Pons (tissue), 1 donor: ENCODE measurements around the gene SDE2.
"Not testable (repeated sequence)": the region's sequence is repeated elsewhere in the genome, so short reads cannot be mapped to it uniquely, and the experiment has no call there.

Source experiments
- DNase-seq: peaks from one replicate; pipeline ENCODE4 v3.0.0-alpha.2; 2016; ENCODE audit warnings: low spot score

SDE2 gene

DNA sequence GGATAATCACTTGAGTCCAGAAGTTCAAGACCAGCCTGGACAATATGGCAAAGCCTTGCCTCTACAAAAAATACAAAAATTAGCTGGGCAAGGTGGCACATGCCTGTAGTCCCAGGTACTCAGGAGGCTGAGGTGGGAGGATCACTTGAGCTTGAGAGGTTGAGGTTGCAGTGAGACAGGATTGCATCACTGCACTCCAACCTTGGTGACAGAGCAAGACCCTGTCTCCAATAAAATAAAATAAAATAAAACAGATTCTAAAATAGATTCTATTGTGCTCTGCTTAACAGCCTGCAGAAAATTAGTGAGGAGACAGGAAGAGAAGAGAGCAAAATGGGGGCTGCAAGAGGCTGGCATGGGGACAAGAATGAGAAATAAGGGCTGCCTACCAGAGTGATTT lies 7.5 kb upstream of the SDE2 start:
- no peak for DNase-seq

DNA sequence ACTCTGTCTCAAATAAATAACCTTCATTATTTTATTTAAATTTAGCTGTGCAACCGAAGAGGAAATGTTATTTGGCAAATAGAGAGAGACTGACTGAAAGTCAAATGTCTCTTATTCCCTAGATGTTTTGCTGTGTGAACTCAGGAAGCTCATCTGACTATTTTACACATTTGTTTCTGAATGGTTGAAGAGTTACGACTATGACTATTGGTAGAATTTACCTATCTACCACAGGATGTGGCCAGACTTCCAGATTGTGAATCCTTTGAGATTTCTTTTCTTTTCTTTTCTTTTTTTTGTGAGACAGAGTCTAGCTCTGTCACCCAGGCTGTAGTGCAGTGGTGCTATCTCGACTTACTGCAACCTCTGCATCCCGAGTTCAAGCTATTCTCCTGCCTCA lies 5.3 kb upstream of the SDE2 start:
- no peak for DNase-seq

DNA sequence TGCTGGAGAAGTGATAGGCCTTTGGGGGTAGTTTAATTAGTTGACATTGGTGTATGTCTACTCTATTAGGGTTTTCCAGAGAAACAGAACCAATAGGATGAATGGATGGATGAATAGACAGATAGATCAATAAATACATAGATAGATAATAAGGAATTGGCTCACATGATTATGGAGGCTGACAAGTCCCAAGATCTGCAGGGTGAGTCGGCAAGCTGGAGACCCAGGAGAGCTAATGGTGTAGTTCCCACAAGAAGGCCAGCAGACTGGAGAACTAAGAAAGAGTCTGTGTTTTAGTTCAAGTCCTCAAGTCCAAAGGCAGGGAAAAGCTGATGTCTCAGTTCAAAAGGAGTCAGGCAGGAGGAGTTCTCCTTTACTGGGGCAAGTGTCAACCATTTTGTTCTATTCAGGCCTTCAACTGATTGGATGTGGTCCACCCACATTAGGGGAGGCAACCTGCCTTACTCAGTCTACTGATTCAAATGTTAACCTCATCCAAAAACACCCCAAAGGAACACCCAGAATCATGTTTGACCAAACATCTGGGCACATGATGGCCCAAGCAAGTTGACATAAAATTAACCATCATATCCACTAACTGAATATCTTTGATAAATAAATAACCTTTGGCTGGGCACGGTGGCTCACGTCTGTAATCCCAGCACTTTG lies 4.5 kb upstream of the SDE2 start:
- no peak for DNase-seq

DNA sequence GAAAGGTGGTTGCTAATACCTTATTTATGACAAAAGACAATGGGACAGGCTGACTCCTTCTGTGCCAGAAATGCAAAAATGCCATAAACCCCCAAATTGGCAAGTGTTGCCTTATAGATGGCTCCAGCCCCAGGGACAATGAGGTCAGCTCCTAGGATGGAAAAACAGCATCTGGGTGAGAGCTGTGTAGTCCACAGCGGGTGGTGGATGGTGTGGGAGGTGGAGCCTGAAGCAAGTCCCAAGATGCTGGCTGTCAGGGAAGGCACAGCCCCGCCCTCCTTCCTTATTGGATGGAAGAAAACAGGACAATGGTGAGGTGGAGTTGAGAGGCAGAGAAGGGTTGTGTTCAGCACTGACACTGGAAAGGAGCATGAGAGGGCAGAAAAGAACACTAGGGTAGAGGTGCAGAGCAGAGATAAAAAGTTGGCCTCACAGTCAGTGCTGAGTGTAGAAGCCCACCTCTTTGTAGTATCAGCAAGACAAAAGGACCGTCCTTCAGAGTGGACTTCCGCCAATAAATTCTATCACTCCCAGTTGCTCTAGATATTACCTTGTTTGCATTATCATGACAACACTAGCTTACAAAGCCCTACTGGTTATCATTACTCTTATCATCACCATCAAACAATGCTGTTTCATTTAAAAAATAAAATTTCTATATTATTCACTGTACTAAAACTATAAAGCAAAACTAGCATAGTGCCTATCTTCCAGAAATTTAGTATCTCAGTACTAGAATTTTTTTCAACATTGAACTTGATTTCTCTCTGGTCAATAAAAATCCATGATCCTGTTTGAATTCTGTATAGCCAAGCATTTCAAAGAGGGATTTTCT lies 3.7 kb upstream of the SDE2 start:
- peak; percentile 40 for DNase-seq

DNA sequence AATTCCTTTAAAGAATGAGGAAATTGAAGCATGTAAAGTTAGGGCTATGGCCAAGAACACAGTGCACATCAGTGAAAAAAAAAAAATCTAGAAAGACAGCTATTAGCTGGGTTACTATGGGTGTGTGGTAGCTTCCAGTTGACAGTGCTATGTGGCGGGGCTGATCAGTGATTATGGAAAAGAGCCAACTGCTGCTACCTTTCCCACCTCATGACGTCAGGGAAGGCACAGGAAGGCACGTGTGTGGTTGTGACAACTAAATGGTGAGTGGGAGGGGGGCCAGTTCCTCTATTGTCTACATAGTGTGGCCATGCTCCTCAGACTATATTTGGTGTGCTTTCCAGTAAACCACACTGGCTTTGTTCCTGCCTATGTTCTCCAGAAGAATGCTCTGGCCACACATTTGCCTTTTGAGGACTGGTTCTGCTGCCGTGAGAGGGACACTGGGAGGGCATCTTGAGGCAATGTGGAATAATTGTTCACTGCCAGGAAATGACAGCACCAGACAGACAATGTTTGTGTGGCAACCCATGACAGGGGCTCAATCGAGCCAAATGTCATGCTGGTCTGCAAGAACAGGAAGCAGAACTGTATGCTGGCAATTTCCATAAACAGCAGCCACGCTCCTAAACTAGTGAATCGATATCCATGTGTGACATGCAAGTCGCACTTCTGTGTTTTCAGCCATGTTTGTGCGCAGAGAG lies 3.0 kb upstream of the SDE2 start:
- peak; percentile 82 for DNase-seq

DNA sequence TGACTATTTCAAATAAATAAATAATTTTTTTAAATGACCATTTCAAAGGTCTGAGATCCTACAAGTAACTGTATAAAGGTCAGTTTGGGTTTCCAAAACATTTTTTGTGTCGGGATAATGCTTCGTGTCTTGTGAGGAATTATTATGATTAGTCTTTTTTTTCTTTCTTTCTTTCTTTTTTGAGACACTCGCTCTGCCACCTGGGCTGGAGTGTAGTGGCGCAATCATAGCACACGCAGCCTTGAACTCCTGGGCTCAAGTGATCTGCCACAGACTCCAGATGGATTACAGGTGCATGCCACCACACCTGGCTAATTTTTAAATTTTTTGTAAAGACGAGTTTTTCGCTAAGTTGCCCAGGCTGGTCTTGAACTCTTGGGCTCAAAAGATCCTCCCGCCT lies 1.9 kb upstream of the SDE2 start:
- no peak for DNase-seq

DNA sequence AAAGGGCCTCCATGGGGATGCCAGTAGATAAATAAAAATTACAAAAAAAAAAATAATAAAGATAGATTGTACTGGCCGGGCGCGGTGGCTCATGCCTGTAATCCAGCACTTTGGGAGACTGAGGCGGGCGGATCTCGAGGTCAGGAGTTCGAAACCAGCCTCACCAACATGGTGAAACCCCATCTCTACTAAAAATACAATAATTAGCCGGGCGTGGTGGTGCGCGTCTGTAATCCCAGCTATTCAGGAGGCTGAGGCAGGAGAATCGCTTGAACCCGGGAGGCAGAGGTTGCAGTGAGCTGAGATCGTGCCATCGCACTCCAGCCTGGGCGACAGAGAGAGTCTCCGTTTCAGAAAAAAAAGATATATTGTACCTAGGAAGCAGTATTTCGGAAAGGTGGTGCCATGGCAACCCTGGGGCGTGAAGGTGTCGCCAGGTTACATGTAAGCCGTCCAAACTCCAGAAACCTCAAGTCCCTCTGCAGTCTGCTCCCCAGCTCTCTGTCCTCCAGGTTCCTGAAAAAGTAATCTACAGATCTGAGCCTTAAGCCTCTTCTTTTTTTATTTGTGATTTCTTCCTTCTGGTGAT lies 1.4 kb upstream of the SDE2 start:
- DNase-seq: not testable (repeated sequence)

DNA sequence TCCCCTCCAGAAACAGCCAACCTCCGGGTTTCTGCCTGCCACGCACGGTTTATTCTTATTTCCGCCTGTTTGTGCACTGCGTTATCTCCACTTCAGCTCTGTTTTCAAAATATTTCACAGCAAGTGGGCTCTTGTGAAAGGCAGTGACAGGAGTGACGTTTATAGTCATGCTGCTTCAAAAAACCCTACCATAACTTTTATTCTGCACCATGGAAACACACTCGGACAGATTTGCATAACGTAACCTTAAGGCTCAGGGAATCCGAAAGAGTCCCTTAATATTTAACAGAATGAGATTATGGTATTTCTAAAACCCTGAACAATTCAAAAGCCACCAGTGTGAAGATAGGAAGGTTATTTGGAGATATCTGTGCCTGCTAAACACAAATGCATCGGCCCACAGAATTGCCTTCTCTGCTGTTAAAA lies 782 bp upstream of the SDE2 start:
- DNase-seq: peak; percentile 50

DNA sequence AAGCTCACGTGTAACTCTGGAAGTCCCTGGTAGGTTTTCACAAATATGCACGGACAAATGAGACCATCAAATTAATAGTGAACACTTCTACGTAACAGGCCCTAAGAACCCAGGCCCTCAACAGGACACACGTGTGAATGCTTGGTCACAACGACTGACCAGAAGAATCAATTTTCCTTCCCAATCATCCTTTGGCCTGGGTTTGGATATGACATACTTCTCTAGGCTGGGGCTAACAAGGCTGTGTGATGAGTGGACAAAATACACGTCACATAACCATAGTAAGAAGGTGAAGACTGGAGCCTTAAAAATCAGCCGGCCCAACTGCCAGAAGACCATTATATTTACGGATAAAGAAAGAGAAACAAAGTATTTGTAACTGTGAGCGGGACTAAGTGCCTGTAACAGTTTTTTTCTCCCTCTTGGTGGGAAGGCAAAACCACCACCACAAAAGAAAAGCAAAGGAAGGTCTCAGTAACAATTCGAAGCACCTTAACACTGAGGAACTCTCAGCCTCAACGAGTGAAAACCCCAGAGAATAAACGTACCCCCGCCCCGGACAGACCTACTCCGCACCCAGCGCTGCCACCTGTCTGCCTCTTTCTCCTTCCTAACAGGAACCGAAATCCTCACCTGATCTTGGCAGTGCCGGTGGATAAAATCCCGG lies 450 bp downstream of the SDE2 start:
- peak; percentile 37 for DNase-seq

DNA sequence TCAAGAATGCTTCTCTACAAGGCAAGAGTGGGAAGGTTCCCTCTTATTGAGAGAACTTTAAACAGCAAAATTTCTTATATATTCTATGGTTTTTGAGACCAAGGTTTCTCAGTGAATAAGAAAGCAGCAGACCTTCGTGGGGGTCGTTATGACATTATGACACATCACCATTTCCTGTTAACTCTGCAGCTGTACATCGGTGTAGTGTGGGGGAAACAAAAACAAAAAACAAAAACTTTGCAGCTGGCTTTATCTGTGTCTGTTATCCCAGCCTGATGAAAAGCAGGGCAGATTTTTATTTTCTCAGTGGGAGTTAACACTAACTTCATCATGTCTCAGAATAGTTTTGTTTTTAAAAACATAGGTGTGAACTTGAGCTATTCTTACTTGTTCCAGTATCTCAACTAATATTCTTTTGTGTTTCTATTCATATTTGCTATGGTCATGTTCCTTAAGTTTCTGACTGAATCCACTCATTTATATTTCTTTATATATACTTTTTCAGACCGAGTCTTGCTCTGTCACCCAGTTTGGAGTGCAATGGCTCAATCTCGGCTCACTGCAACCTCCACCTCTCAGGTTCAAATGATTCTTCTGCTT lies 2.1 kb downstream of the SDE2 start:
- DNase-seq: no peak

DNA sequence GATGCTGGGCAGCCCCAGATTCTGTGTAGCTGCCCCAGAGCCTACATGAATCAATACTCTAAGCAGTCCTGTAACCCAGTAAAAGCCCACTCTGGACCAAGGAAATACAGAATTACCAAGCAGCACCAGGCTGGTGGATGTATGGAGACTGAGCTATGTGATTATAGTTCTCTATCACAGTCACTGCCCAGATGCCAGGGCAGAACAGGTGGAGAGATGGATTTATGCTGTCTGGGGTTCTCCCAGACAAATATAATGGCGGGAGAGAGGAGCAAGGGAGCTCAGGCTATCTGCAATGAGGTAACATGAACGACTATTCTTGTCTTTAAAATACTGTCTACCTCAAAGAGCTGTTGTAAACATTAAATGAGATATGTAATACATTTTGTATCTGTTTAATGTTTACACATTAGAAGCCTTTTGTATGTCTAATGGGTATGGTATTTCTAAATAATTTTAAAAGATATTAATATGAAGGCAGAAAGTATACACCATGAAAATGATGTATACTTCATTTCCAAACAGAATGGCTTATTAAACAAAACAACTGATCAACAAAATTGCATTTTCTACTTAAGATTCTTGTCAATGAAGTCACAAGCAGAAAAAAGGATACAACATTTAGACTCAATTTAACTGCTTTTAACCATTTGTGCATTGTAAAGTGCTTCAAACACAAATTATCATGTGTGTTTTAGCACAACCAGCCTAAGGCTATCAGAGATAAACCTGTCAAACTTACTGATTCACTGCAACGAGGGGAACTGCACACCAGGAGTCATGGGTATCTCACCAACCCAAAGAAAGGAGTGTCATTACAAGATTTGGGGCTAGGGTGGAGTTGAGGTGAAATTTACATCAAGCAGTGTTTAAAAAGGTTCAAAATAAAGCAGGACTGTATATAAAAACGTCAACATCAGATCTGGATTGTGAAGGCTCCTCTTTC lies 3.0 kb downstream of the SDE2 start:
- DNase-seq: no peak

DNA sequence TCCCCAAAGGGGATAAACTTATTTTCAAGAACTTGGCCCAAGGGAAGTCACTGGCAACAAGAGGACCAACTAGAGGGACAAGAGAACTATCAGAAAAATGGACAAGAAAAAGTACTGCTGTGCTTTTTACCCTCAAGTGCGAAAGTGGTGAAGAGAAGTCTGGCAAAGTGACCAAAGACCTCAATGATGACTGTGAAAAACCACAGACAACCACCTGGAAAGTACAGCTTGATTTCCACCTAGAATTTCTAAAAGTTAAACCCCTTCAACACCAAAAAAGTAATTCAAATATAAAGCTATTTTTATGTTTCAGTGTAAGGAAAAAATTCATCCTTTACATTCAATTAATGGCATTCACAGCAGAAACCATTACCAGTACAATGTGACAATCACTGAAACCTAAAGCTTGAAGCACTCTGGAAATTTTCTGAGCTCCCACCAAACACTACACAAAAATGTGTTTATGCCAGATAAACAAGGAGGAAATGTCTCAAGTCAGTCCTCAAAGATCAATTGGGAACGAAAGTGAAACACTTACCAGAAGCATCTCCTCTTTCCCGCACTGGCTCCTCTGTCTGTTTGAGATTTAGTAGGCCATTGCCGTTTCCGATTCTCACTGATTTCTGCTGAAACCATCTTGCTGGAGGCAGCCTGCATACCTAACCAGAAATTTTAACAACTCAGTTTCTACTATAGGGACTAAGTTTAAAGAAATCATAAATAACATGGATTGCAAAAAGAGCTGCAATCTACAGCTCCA lies 8.3 kb downstream of the SDE2 start:
- no peak for DNase-seq

DNA sequence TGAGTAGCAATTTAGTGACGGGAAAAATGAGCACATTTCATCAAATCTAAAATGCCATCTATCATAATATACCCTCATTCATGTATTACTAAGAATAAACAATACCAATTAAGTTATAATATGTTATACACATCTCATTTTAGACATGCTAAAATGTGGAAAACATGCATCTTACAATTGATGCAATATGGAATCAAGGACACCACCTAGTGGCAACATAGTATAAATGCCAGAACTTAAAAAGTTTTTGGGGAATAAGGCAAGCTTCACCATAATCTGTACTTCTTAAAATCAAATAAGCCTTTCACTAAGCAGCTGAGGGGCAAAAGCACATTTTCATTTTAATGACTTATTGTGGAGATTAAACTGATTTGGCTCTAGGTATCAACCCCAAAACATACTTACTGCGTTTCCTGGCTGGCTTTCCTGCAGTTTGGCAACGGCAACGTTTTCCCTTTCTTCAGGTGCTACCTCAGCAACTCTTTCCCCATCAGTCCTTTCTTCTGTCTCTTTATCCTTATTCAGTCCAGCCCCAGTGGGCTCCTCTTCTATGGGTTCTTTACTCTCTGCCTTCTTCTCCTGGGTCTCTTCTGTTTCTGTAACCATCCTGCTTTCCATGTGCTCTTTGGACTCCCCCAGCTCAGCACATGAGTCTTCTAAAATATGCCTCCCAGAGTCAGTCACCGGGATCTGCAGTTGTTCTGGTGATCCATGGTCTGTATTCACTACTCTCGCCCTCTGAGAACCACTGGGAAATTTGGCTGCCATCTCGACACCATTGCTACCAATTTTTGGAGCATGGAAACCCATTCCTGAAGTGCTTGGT lies 11.4 kb downstream of the SDE2 start:
- peak; percentile 60 for DNase-seq

DNA sequence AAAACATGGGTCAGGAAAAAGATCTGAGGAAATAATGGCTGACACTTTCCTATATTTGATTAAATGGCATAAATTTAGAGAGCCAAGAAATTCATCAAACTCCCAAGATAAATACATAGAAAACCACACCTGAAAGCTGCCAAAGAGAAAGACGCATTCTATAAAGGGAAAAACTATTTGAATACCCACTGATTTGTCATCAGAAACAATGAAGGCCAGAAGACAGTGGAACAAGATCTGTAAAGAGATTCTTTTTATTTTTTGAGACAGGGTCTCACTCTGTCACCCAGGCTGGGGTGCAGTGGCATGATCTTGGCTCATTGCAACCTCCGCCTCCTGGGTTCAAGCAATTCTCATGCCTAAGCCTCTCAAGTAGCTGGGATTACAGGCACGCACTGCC lies 17.4 kb downstream of the SDE2 start:
- DNase-seq: no peak

DNA sequence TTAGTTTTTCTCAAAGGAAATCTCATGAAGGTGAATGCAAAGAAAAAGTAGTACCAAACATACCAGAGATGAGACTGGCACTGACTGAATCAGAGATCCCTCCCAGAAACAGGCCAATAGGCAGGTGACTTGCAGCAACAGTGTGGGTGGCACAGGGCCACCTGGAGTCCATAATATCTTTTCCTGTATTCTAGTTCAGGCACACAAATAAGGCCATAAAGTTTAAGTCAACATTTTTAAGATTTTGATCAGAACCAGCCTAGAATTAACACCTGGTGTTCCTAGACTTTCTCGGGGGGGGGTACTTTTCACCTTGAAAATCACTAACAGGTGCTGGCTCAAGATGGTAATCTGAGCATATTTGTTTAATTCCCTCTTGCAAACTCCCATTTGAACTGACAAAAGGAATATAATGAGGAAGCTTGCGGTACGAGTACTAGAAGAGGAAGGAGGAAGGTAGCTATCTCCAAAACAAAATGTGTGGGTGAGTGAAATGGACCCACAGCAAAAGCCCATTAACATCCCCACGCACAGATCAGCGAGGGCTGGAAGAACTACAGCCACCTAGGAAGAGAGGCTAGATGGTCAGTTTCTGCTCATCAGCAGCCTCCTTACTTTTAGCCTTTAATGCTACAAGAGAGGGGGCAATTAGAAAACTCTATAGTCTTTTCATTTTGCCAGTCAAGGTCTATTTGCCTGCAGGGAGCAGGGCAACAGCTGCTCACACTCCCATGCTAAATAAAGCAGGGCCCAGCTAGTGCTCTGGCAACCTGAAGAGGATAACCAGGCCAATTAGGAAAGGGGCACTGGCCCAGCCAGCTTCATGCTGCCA lies 18.9 kb downstream of the SDE2 start:
- DNase-seq: no peak

DNA sequence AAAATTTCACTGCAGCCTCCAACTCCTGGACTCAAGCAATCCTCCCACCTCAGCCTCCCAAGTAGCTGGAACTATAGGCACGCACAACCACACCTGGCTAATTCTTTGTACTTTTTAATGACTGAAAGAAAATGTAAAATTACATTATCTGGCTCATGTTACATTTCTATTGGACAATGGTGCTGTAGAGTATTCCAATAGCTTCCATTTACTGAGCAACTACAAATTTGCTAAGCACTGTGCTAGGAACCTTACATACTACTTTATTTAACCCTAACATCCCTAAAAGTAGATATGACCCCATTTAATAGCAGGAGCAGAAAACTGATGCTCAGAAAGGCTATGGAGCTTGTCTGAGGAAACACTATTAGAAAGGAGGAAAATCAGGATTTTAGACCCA lies 19.7 kb downstream of the SDE2 start:
- no peak for DNase-seq

DNA sequence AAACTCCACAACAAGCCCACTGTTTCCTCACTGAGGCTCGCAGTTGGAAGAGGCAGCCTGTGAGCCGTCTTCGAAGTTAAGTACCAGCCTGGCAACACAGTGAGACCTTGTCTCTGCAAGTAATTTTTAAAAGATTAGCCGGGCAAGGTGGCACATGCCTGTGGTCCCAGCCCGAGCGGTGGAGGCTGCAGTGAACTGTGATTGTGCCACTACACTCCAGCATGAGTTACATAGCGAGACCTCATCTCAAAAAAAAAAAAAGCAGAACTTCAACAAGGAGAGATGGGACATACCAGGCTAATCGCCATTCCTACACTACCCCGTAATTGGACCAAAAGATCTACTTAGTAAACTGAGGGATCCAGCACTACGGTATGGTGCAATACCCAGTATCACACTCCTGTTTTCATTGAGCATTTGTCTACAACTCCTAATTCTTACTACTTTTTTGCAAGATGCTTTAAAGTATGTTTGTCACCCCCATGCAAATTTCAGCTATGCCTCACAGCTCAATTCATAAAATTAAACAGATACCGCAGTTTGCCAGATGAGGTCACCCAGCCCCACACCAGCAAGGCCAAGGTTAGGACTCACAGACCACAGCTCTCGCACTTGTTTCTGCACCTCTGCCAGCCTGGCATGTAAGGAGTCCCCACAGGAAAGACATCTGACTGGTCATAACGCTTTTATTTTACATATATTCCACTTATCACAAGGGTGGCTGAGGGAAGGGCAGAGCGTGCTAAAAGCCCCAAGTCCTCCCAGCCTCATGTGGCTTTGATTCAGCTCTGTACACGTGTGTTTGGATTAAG lies 21.0 kb downstream of the SDE2 start:
- no peak for DNase-seq
